Lung microvascular endothelial cell (primary cell): ENCODE measurements around the gene TAC4. TPM values are rescaled to one million over a fixed set of nuclear protein-coding genes. Genes with fewer than 3 reads are reported as not detected.
A peak's percentile ranks its signal among the peaks of the same experiment; 100 is the strongest.

Experiments
- DNase-seq, 2 donors: peaks; one replicate each; pipeline versions ENCODE4 v3.0.0 to v3.0.0-alpha.2; 2010; ENCODE audit warnings: low read depth in 2 of 2
- total RNA-seq: library from RNA; depleted of rRNA; stranded (reverse); fragments of >200 nt; gene quantifications from 2 replicates; pipeline ENCODE4 v1.2.1, GENCODE V29; 2014

TAC4 gene, protein sequence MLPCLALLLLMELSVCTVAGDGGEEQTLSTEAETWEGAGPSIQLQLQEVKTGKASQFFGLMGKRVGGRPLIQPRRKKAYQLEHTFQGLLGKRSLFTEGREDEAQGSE
- not detected in 2 replicates for total RNA-seq

DNA sequence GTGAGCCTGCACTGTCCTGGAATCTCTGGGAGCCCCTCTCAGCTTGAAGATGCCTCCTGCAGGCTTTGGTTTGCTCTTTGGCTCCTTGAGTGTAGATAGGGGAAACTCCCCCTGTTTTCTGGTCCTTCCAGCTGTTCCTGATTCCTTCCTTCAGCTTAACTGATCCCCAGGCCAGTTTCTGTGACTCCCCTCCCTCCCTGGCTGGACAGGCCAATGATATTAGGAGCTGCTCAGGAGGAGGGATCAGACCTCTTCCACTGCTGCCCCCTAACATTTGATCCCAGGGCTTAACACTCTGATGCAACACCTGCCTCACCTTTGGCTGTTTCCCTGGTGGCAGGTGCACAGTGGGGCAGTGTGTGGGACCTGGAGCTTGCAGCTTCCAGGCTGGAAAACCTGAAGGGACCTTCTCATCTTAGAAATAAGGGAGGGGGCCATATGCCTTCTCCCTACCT lies at the start of gene TAC4:
TSS of gene TAC4 (minus strand) at position 51 of the 455 bp plus-strand sequence. CDS start 52 bp downstream, outside the sequence.
- DNase-seq, result no peak

GRCh38 chr17:49896860-49897259 lies 49.0 kb upstream of the TAC4 start:
- no peak for DNase-seq

DNA sequence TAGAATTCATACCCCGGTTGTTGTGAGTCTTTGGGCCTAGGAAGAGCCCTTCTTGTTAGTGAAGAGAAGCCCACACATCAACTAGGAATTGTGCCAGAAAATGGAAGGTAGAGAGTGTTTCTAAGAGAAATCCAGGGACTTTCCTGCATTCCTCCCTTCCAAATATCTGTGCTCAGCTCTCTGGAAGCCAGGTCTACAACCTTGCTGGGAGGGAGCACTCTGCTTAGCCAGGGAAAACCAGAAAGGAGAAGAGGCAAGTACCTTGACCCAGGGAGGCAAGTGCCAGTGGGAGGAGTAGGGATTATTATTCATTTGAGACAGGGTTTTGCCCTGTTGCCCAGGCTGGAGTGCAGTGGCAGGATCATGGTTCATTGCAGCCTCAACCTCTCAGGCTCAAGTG lies 48.4 kb upstream of the TAC4 start:
- no peak for DNase-seq

GRCh38 chr17:49895812-49896211 lies 47.9 kb upstream of the TAC4 start:
- DNase-seq, result no peak

GRCh38 chr17:49894761-49895160 lies 46.9 kb upstream of the TAC4 start:
- no peak for DNase-seq

- DNase-seq, result no peak
Measured at GRCh38 chr17:49891694-49892389, 44.0 kb upstream of the TAC4 start.

DNA sequence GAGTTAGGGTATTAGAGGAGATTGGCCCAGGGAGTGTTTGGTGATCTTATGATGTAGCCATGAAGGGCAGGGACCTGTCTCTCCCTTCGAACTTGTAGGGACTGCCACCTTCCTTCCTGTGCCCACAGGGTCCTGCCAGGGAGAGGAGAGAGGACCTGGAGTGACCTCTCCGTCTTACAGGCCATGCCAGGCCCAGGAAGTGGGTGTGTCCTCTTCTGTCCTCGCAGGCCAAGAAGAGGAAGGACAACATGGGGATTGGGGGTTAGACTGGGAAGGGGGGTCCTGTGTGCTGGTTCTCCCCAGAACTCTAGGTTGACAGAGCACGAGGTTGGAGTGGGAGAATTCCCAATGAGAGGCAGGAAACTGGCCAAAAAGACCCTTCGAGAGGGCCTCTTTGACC lies 43.4 kb upstream of the TAC4 start:
- DNase-seq, result no peak

GRCh38 chr17:49890852-49891251 lies 43.0 kb upstream of the TAC4 start:
- DNase-seq, result no peak

DNA sequence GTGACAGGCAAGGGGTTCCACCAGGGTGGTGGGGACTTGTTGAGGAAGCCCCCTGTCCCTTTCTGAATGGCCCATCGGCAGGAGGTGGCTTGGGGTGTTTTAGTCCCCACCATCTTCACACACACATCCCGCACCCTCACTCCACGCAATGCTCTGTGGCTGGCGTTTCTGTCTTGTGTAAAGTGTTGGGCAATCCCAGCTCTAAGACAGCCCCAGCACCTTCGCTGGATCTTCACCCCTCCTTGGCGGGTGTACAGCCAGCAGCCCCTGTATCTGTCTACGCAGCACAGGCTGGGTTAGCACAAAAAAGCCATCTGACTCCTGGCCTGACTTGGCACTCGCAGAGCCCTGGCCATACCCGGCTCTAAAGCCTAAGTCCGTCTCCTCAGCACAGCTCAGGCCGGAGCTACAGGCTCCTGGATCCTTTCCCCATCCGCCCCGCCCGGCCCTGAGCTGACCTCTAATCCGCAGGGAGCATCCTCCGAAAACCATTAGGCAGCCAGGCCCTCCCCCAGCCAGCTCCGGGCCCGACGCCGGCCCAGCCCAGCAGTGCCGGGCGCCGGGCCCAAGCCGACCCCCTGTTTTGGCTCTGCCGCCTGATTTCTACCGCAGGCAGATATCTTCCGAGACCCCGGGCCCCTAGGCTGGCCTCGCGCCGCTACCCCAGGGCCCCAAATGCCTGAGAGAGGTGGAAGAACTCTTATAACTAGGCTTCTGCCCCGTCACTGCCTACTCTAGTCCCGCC lies 42.4 kb upstream of the TAC4 start:
- DNase-seq, result no peak

DNA sequence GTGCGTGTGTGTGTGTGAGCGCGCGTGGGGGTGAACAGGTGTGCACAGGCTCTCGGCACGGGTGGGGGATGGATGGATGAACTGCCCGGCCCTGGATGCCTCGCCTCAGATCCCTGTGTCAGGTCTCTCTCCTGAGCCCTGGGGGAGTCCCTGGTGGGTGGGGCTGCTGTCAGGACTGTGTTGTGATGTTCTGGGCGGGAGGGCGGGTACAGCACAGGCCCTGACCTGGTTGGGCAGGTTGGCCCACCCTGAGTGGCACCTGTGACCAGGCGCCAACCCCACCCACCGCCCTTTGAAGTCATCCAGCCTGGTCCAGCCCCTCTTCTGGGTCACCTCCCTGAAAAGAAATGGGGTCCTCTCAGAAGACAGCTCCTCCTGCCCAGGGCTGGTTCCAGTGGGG lies 41.6 kb upstream of the TAC4 start:
- no peak for DNase-seq

DNA sequence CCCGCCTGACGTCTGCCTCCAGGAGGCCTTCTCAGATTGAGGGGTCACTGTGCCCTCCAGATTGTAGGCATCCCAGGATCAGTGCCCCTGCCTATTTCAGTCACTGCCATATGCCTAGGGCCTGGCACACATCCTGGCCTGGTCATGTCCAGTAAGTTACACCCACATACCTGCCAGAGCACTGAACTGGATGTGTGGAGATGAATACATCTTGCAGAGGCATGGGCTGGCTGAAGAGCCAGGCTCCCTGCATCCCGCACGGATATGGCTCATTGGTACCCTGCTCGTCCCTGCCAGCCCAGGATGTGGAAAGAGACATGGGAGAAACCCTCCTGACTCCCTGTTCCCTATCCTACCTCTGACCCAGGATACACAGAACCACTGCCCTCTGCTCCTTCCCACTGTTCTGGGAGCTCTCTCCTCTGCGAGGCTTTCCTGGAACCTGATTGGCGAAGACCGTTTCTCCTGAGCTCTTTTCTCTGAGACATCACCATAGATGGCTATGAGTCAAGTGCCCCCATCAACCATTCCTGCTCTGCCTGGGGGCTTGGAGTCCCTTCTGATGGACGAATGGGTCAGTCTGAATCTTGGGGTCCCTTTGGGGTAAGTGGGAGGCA lies 40.0 kb upstream of the TAC4 start:
- DNase-seq, result no peak

DNA sequence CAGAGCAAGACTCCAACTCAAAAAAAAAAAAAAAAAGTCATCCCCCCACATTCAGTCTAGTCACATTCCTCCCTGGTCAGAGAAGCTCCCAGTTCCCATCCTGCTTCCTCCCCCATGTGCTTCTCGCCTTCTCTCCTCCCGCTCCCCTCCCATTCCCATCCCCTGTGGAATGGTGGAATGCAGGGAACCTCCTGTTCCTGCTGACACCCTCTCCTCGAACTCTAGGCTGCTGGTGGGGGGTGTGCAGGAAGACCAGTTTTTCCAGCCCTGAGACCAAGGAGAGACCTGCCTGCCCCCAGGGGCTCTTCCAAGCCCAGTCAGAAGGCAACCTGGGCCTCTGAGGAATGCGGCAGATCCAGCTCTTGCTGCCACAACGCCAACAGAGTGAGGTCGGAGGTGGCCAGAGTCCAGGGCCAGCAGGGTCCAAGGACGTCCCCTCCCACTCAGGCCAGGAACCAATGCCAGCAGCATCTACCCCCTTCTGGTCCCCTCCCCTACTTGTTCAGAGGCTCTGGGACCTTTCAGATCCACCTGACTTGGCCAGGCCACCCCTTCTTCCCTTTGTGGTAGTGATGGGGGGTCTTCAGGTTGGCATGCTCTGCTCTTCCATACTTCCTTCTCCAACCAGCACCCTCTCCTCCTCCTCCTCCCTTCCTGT lies 39.3 kb upstream of the TAC4 start:
- DNase-seq, result no peak

- no peak for DNase-seq
Measured at GRCh38 chr17:49886036-49886435, 38.2 kb upstream of the TAC4 start.

- DNase-seq, result no peak
Measured at GRCh38 chr17:49882434-49882833, 34.6 kb upstream of the TAC4 start.

GRCh38 chr17:49881054-49881402 lies 33.2 kb upstream of the TAC4 start:
- no peak for DNase-seq

DNA sequence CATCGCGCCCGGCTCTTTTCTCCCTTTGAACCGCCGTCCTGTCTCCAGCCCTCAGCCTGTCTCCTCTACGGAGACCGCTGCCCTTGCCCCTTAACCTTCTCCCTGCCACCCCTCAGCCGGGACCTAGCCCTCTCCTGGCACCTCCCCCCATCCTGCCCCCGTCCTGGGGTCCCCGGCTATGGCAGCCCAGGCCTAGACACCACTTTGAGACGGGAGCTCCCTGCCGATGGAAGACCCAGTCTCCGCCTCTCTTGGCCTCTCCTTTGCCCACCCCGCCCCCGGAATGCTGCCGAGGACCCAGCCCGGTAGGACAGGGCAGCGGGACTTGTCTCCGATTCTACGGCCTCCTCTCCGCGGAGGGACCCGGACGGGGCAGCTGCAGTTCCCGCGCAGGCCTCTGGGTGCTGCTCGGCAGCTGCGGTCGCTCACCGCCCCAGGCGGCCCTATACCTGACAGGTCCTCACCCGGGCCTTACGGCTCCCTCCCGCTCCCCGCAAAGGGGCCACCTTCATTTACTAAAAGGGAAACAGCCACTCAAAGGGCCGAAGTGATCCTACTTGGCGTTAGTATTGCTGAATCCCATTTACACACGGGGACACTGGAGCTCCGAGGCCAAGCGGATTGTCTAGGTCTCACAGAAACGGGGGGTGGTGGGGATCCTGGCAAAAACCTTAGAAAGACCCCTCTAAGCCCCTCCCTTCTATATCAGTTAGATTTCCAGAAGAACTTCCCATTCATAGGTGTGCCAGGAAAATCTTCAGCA lies 32.6 kb upstream of the TAC4 start:
- DNase-seq, result peak; percentile 60 to 74

GRCh38 chr17:49878931-49879904 lies 31.3 kb upstream of the TAC4 start:
- no peak for DNase-seq

DNA sequence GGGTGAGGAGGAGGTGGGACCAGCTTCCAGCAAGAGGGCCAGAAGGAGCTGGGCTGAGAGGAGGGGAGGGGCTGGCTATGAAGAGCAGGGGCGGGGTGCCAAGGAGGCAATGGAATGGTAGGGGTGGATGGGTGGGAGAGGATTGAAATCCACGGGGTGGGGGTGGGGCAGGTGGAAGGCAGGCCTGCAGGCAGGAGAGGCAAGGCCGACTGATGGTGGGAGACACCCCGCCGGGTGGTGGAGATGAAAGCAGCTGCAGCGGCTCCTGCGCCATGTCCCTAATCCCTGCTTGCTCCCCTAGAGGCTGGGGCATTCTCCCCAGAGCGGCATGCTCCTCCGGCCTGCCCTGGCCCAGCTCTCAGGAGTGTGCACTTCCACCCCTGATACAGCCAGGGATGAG lies 27.8 kb upstream of the TAC4 start:
- no peak for DNase-seq

GRCh38 chr17:49874911-49875310 lies 27.0 kb upstream of the TAC4 start:
- DNase-seq, result no peak

DNA sequence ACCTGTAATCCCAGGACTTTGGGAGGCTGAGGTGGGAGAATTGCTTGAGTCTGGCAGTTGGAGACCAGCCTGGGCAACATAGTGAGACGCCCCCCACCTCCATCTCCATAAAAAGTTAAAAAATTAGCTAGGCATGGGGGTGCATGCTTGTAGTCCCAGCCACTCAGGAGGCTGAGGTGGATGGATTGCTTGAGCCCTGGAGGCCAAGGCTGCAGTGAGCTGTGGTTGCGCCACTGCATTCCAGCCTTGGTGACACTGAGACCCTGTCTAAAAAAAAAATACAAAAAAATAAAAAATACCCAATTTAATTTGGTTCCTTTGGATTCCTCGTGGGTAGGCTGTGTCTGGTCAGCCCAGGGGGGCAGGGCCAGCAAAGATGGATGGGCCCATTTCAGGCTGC lies 26.1 kb upstream of the TAC4 start:
- DNase-seq, result no peak
